NB4 (cell line): Measurements from ENCODE around the gene RETREG2.

Source experiments
- DNase-seq: peaks from one replicate; pipeline ENCODE4 v3.0.0; 2010; ENCODE audit warnings: low read depth
- H3K4me3 ChIP-seq: one replicate; pipeline ENCODE4 v1.5.1; 2011; ENCODE audit warnings: mild to moderate bottlenecking, low read depth, low read length, moderate library complexity
- MYC ChIP-seq: IDR thresholded peaks from 2 replicates; pipeline ENCODE4 v1.6.1; 2011; ENCODE audit warnings: low read depth, low read length
- POLR2A ChIP-seq: IDR thresholded peaks from 2 replicates; pipeline ENCODE4 v1.6.1; 2011; ENCODE audit warnings: mild to moderate bottlenecking; ENCODE audit not compliant: insufficient read length; ENCODE audit errors: extremely low read depth
- TF ChIP-seq, protein P1 (sequence below): IDR thresholded peaks from one replicate; pipeline ENCODE4 v1.5.1; 2012; ENCODE audit warnings: low read depth, low read length
- TF ChIP-seq, protein P2 (sequence below): IDR thresholded peaks from 2 replicates; pipeline ENCODE4 v1.6.1; 2011; ENCODE audit warnings: low read depth, low read length

Gene RETREG2, protein sequence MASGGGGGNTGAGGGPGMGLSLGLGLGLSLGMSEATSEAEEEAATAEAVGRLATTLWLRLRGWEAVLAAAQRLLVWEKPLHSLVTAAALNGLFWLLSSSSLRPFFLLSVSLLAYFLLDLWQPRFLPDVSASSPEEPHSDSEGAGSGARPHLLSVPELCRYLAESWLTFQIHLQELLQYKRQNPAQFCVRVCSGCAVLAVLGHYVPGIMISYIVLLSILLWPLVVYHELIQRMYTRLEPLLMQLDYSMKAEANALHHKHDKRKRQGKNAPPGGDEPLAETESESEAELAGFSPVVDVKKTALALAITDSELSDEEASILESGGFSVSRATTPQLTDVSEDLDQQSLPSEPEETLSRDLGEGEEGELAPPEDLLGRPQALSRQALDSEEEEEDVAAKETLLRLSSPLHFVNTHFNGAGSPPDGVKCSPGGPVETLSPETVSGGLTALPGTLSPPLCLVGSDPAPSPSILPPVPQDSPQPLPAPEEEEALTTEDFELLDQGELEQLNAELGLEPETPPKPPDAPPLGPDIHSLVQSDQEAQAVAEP

DNA sequence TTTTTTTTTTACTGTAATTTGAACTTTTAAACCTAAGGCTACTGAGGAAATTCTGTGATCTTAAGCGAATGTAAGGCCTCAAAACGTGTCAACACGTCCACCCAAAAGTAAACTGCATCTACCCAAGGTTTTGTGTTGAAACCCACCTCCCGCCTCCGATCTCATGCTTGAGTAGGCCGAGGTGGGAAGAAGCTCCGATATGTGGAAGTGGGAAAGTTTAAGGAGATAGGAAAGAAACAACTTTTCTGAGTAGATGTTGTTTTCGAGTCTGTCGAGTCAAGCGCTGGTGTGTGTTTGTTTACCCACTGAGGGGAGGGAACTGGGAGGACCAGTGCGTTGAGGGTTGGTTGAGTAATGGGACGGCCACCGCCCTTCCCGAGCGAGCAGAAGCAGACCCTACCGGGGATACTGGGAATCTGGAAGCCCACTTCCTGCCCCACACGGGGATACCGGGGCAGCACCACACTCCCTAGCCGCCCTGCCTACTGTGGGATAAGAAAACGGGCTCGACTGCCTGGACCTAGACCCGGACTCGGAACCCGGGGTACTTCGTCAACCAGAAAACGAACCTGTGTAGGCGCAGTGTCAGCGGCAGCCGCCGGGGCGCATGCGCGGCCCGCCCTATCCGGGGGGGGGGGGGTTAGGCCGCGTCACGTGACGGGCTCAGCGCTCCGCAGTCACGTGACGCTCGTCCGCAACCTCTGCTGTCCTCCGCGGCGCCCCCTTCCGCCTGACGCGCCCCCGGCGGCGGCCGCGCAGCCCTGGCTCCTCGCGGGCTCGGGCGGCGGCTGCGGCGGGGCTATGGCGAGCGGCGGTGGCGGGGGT, at the start of gene RETREG2:
TSS of gene RETREG2 (plus strand) at position 724 of the 825 bp plus-strand sequence. CDS start at position 802, 78 bp downstream.
- DNase-seq: peak; percentile 95
- TF ChIP-seq, protein P1, sequence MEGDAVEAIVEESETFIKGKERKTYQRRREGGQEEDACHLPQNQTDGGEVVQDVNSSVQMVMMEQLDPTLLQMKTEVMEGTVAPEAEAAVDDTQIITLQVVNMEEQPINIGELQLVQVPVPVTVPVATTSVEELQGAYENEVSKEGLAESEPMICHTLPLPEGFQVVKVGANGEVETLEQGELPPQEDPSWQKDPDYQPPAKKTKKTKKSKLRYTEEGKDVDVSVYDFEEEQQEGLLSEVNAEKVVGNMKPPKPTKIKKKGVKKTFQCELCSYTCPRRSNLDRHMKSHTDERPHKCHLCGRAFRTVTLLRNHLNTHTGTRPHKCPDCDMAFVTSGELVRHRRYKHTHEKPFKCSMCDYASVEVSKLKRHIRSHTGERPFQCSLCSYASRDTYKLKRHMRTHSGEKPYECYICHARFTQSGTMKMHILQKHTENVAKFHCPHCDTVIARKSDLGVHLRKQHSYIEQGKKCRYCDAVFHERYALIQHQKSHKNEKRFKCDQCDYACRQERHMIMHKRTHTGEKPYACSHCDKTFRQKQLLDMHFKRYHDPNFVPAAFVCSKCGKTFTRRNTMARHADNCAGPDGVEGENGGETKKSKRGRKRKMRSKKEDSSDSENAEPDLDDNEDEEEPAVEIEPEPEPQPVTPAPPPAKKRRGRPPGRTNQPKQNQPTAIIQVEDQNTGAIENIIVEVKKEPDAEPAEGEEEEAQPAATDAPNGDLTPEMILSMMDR: no peak
- TF ChIP-seq MYC (peak; percentile 64; the same call in 1 of the 2 replicates), POLR2A (peak; percentile 84)
- TF ChIP-seq, protein P2, sequence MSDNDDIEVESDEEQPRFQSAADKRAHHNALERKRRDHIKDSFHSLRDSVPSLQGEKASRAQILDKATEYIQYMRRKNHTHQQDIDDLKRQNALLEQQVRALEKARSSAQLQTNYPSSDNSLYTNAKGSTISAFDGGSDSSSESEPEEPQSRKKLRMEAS: peak; percentile 94
- peak within 1 kb of the TSS; percentile 90 for H3K4me3 ChIP-seq

DNA sequence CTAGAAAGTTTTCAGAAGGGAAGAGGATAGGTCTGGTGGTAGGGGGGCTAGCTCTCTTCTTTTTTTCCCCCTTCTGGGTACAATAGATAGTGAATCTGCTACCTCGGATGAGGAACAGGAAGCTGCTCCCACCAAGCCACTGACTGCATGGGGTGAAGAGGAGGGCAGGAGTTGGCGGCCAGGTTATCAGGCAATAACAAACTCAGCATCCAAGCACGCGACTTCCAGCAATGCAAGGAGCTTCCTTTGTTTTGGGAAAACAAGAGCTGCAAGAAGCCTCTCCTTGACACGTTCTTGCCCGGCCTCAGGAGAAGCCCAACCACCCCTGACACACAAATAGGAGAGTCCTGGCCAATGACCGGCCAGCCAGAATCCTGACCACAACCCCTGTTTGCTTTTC, 49.7 kb upstream of the RETREG2 start:
- H3K4me3 ChIP-seq: no peak overlapping the region
- TF ChIP-seq, protein P1: no peak
- TF ChIP-seq POLR2A: no peak
- TF ChIP-seq, protein P2: no peak
- no peak for TF ChIP-seq MYC
- no peak for DNase-seq

DNA sequence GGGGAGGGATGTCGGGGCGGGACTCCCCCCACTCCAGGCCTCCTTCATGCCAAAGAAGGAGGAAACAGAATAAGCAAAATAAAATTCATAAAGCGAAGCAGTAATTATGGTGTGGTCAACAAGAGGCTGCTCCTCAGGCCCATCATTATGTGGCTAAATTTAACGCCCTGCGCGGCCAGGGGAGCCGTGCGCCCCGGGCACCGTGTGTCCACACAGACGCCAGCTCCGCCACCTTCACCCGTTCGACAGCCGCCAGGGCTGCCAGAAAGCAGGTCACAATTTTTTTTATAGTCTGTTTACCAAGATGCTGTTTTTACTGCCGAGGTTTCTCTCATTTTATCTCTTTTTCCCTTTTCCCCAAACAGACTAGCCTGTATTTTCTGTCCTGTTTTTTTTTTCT, 48.5 kb upstream of the RETREG2 start:
- no peak for TF ChIP-seq MYC
- TF ChIP-seq POLR2A: no peak
- TF ChIP-seq, protein P1: no peak
- TF ChIP-seq, protein P2: no peak
- H3K4me3 ChIP-seq: no peak overlapping the region
- no peak for DNase-seq

DNA sequence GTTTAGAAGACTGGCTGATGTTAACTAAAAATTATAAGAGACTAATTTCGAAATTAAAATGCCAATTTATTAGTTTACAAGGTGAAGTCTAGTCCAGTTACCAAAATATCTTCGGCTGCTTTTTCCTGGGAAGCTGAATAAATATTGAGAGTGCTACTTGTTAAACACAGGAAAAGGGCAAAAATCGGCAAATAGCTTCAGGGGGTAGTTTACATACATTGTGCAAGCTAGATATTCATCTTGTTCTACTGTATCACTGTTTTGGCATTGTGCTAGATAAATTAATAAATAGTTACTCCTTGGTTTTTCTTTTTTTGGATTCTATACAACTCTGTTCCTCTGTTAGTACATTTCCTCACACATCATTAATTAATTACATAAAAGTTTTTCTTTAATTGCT, 46.7 kb upstream of the RETREG2 start:
- TF ChIP-seq, protein P1: no peak
- DNase-seq: no peak
- H3K4me3 ChIP-seq: no peak overlapping the region

DNA sequence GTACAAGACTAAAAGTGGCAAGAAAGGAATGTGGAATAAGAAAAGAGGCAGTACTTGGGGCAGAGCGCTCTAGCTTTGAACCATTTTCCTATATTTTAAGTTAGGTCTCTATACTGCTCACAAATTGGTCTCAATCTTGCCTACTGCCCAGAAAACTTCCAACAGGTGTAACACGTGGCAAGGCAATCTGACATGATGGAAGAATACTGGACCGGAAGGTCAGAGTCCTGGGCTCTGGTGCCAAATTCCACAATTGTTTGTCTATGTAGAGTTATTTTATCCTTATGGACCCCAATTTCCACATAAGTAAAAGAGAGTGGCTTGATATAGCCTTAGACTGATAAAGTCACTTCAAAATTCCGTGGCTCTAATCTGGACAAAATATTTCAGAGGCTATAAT, 46.3 kb upstream of the RETREG2 start:
- no peak overlapping the region for H3K4me3 ChIP-seq
- no peak for DNase-seq
- TF ChIP-seq MYC: no peak
- TF ChIP-seq POLR2A: no peak
- TF ChIP-seq, protein P2: no peak
- TF ChIP-seq, protein P1: no peak
